Osteocyte (in vitro differentiated cells): ENCODE results near the gene CORO1C. TPM values are rescaled to one million over a fixed set of nuclear protein-coding genes. Genes with fewer than 3 reads are reported as not detected.
A peak's percentile ranks its signal among the peaks of the same experiment; 100 is the strongest.

ENCODE experiments used
- DNase-seq: peaks from one replicate; pipeline ENCODE4 v3.0.0; 2021; ENCODE audit warnings: mixed read lengths; ENCODE audit not compliant: unreplicated experiment; ENCODE audit errors: extremely low spot score
- H3K27ac Mint-ChIP-seq: one replicate; pipeline ENCODE4 v1.8.0; 2021; ENCODE audit warnings: mild to moderate bottlenecking, mixed read lengths; ENCODE audit not compliant: unreplicated experiment
- H3K27me3 Mint-ChIP-seq: one replicate; pipeline ENCODE4 v1.8.0; 2021; ENCODE audit warnings: mixed read lengths; ENCODE audit not compliant: unreplicated experiment
- H3K36me3 Mint-ChIP-seq: one replicate; pipeline ENCODE4 v1.8.0; 2021; ENCODE audit warnings: mixed read lengths; ENCODE audit not compliant: unreplicated experiment
- H3K4me1 Mint-ChIP-seq: one replicate; pipeline ENCODE4 v1.8.0; 2021; ENCODE audit warnings: mixed read lengths; ENCODE audit not compliant: unreplicated experiment
- H3K4me3 Mint-ChIP-seq: one replicate; pipeline ENCODE4 v1.8.0; 2021; ENCODE audit warnings: mild to moderate bottlenecking, moderate library complexity, mixed read lengths; ENCODE audit not compliant: unreplicated experiment
- H3K9me3 Mint-ChIP-seq: one replicate; pipeline ENCODE4 v1.8.0; 2021; ENCODE audit warnings: mixed read lengths; ENCODE audit not compliant: unreplicated experiment
- total RNA-seq: library from RNA; stranded (reverse); gene quantifications from 2 replicates; pipeline ENCODE4 v1.2.1, GENCODE V29; 2021
- TF ChIP-seq, protein P1 (sequence below): fragments of 200-600 bp; sonication (generic); IDR thresholded peaks from 2 replicates; pipeline ENCODE4 v1.5.0; 2021; ENCODE audit warnings: antibody characterized with exemption, mild to moderate bottlenecking, moderate library complexity

The CORO1C gene
- total RNA-seq, 1 donor from 2014 or later, result 234 TPM

DNA sequence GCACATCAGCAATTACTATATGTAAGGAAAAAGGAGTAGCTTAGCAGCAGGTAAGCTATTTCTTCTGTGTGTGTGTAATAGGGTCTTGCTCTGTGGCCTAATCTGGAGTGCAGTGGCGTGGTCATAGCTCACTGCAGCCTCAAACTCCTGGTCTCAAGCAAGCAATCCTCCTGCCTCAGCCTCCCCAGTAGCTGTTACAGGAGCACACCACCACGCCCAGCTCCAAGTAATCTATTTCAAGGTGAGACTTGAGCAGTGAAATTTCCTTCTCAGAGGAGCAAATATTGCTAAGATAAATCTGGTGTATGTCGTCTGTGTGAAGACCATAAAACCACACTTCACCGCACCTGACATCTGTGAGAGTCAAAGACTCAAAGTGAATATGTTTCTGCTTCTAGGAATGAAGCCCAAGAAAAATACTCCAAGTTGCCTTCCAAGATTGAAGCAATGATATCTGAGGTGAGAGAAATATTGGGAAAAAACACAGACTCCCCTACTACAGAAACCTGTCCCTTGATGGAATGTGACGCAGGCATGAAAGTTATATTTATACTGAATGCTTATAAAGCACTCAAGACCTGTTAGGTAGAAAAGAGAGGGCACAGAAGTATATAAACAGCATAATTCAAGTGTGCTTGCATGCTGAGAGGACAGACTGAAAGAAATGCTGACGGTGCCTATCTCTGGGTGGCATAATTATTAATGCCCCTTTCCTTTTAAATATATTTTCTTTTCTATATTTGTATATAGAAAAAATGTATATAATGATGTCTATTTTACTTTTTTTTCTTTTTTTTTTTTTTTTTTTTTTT, 95.1 kb downstream of the CORO1C start:
- Mint-ChIP-seq H3K4me3 (no peak overlapping the region), H3K27ac (no peak overlapping the region), H3K4me1 (peaks cover 46% of the 10 kb centered on the region), H3K9me3 (no peaks in the 10 kb centered on the region), H3K36me3 (peaks cover 3% of the 10 kb centered on the region), H3K27me3 (no peaks in the 10 kb centered on the region)
- TF ChIP-seq, protein P1, sequence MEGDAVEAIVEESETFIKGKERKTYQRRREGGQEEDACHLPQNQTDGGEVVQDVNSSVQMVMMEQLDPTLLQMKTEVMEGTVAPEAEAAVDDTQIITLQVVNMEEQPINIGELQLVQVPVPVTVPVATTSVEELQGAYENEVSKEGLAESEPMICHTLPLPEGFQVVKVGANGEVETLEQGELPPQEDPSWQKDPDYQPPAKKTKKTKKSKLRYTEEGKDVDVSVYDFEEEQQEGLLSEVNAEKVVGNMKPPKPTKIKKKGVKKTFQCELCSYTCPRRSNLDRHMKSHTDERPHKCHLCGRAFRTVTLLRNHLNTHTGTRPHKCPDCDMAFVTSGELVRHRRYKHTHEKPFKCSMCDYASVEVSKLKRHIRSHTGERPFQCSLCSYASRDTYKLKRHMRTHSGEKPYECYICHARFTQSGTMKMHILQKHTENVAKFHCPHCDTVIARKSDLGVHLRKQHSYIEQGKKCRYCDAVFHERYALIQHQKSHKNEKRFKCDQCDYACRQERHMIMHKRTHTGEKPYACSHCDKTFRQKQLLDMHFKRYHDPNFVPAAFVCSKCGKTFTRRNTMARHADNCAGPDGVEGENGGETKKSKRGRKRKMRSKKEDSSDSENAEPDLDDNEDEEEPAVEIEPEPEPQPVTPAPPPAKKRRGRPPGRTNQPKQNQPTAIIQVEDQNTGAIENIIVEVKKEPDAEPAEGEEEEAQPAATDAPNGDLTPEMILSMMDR, result no peak
- no peak for DNase-seq

DNA sequence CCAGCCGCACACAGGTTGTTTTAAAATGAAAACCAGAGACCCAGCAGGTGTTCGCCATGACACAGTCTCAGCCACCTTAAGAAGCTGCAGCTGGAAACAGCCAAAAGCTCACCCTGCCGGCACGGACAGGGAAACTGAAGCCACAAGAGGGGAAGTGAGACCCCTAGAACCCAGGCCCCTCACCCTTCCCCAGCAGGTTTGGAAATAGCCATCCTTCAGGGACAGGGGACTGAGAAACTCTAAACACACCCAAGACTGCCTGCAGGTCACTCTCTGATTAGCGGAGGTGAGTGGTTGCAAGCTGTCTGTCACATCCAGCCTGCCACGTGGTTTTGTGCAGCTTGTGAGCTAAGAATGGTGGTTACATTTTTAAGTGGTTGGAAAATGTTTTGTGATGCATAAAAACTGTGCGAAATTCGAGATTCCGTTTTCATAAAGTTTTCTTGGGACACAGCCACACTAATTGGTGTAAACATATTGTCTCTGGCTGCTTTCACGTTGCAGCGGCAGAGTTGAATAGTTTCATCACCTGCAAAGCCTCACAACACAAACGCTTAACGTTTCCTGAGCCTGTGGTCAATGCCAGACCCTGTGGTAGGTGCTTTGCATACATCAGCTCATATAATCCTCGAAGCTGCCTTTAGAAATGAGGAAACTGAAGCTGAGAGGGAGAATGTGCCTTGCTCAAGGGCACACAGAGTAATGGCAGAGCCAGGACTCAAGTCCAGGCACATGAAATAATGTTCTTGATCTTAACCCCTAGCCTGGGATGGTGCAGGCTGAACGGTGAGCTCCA, 95.9 kb downstream of the CORO1C start:
- H3K9me3 Mint-ChIP-seq, result no peaks in the 10 kb centered on the region

DNA sequence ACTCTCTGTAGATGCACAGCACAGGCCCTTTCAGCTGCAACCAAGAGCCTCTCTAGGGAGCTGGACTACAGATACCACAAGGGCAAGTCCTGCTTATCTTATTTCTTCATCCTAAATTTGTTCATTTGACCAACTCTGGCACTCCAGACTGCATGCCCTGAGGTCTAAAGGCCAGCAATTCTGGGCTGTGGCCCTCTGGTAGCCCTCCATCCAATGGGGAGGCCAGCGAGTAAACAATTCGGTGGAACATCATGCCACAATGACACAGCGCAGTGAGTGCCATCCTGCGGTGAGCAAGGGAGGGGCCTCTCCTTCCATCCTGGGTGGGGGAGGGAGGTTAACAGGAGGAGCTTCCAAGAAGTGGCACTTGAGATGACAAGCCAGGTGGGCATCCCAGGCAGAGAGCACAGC, 97.0 kb downstream of the CORO1C start:
- Mint-ChIP-seq H3K27me3 (no peaks in the 10 kb centered on the region), H3K4me3 (no peak overlapping the region), H3K4me1 (peaks cover 60% of the 10 kb centered on the region), H3K27ac (no peak overlapping the region), H3K9me3 (no peaks in the 10 kb centered on the region), H3K36me3 (peaks cover 2% of the 10 kb centered on the region)
- TF ChIP-seq, protein P1, result no peak
- DNase-seq, result no peak

More for the DNA sequence above, 95.9 kb downstream of the CORO1C start:
- H3K27me3 Mint-ChIP-seq, result no peaks in the 10 kb centered on the region
- DNase-seq, result no peak
- H3K4me3 Mint-ChIP-seq, result no peak overlapping the region
- H3K4me1 Mint-ChIP-seq, result peaks cover 54% of the 10 kb centered on the region
- TF ChIP-seq, protein P1, result no peak
- no peak overlapping the region for H3K27ac Mint-ChIP-seq
- peaks cover 3% of the 10 kb centered on the region for H3K36me3 Mint-ChIP-seq

DNA sequence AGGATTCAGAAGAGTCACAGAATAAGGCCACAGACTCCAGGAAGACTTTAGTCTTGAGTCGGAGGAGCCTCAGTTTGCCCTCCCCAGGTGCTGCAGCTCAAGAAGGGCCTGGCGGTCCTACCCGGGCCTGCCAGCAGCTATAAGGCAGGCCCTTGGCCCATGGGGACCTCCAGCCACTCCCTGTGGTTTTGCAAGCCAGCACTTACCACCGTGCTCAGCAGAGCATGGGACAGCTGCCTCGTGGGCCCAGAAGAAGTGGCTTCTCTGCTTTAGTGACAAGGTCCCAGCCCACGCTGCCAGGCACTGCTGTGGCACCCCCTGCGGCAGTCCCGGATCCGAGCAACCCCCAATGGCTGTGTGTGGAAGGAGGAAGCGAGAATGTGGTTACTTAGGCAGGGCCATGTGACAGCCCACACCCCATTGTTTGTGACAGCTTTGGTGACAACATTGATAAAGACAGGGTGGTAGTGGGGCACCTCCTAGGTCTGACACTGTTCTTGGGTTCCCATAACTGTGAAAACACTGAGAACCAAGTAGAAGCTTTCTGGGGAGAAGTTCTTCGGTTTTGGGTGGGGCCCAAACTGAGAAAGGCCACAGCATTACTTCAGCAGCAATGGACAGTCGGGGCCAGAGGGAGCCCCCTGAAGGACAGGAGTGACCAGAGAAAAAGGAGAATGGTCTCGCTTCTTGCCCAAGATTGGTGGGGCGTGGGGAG, 97.6 kb downstream of the CORO1C start, which contains the start of gene SELPLG:
TSS of gene SELPLG (minus strand) at position 361 of the 715 bp plus-strand sequence. CDS start 9,587 bp downstream, outside the sequence.
- Mint-ChIP-seq H3K9me3 (no peaks in the 10 kb centered on the region), H3K4me1 (peaks cover 57% of the 10 kb centered on the region), H3K27me3 (no peaks in the 10 kb centered on the region), H3K4me3 (no peak within 1 kb of the TSS), H3K36me3 (no peaks in the 10 kb centered on the region), H3K27ac (peak within 1 kb of the TSS; percentile 11)
- TF ChIP-seq, protein P1, result no peak
- no peak for DNase-seq
